ENCODE results near the gene SPAG4.

- TF ChIP-seq CTCF (IDR thresholded peaks at IDR 0.05; ENCODE audit: low read length) (no peak), EZH2 (optimal IDR thresholded peaks at IDR 0.05; ENCODE audit: low read depth, low read length) (no peak), EZH2phosphoT487 (IDR thresholded peaks at IDR 0.05; ENCODE audit: low read length) (no peak)
Observed at GRCh38 chr20:35662551-35662950, 46.9 kb downstream of the SPAG4 start.
